K562 (cell line): Measurements from ENCODE around the gene OR2V2. TPM values are rescaled to one million over a fixed set of nuclear protein-coding genes. Genes with fewer than 3 reads are reported as not detected.

Experiments used
- CBX3 ChIP-seq, 2 experiments: IDR thresholded peaks; 1 replicate in 1 of 2; 2 replicates in 1 of 2; pipeline ENCODE4 v1.6.1; 2012; ENCODE audit warnings: inconsistent platforms in 2 of 2, low read length in 2 of 2, borderline replicate concordance in 1 of 2, control low read depth in 1 of 2
- CBX5 ChIP-seq: IDR thresholded peaks from 2 replicates; pipeline ENCODE4 v1.6.1; 2014; ENCODE audit warnings: low read depth, borderline replicate concordance
- HLTF ChIP-seq: fragments of 450-650 bp; IDR thresholded peaks from 2 replicates; pipeline ENCODE4 v1.6.1; 2016
- LEF1 ChIP-seq: fragments of 450-650 bp; IDR thresholded peaks from 2 replicates; pipeline ENCODE4 v1.6.1; 2016; ENCODE audit warnings: mild to moderate bottlenecking
- MAFF ChIP-seq: IDR thresholded peaks from 2 replicates; pipeline ENCODE4 v1.6.1; 2012; ENCODE audit warnings: low read length, improper control_type of control experiment
- MYBL2 ChIP-seq, 2 experiments: fragments of 450-650 bp in 1 of 2; sonication (generic) in 1 of 2; formaldehyde crosslinking in 1 of 2; IDR thresholded peaks; 2 replicates each; pipeline versions ENCODE4 v1.6.1 to v1.8.1; 2017 to 2022; ENCODE audit warnings: borderline replicate concordance in 1 of 2, inconsistent platforms in 1 of 2, low read depth in 1 of 2, mild to moderate bottlenecking in 1 of 2, missing genetic modification reagents in 1 of 2, moderate library complexity in 1 of 2
- NFIC ChIP-seq: fragments of 450-650 bp; IDR thresholded peaks from 2 replicates; pipeline ENCODE4 v1.6.1; 2017; ENCODE audit warnings: mild to moderate bottlenecking, inconsistent platforms
- ZBTB7A ChIP-seq: IDR thresholded peaks from 2 replicates; pipeline ENCODE4 v1.6.1; 2011; ENCODE audit warnings: low read depth, mild to moderate bottlenecking, low read length, moderate library complexity, borderline replicate concordance; ENCODE audit not compliant: control insufficient read depth
- ZBTB8A ChIP-seq: fragments of 450-650 bp; IDR thresholded peaks from 2 replicates; pipeline ENCODE4 v1.6.1; 2018; ENCODE audit warnings: mild to moderate bottlenecking, moderate library complexity; ENCODE audit not compliant: partially characterized antibody
- ZC3H8 ChIP-seq: fragments of 450-650 bp; IDR thresholded peaks from 2 replicates; pipeline ENCODE4 v1.6.1; 2017
- ZKSCAN1 ChIP-seq: fragments of 150-350 bp; IDR thresholded peaks from 2 replicates; pipeline ENCODE4 v1.6.1; 2016; ENCODE audit warnings: low read depth, low read length
- ZNF212 ChIP-seq: fragments of 450-650 bp; formaldehyde crosslinking; IDR thresholded peaks from 2 replicates; pipeline ENCODE4 v1.4.0; 2020; ENCODE audit warnings: mild to moderate bottlenecking
- ZNF445 ChIP-seq: fragments of 250-450 bp; sonication (Bioruptor Pico); IDR thresholded peaks from 2 replicates; pipeline ENCODE4 v1.4.0; 2020; ENCODE audit warnings: low read depth, mild to moderate bottlenecking, moderate library complexity
- polyA plus RNA-seq, 8 experiments: library from polyadenylated mRNA; depleted of rRNA in 4 of 8; stranded (reverse) in 5 of 8; unstranded in 3 of 8; fragments of >200 nt; fragmentation: Nextera tagmentation in 2 of 8; fragmentation: Illumina TruSeq in 1 of 8; extraction: Ambion mirVana in 2 of 8; extraction: Trizol in 1 of 8; gene quantifications; 2 replicates each; pipeline versions ENCODE4 v1.2.1 to v1.2.3, GENCODE V29; 2011 to 2014; ENCODE audit warnings: inconsistent platforms in 1 of 8, missing spikeins in 1 of 8
- total RNA-seq, 7 experiments: library from RNA; depleted of rRNA in 6 of 7; stranded (reverse); fragments of >200 nt in 6 of 7; fragmentation: Illumina TruSeq in 2 of 7; extraction: Trizol in 2 of 7; gene quantifications; 2 replicates each; pipeline versions ENCODE4 v1.2.1 to v1.2.3, GENCODE V29; 2011 to 2021; ENCODE audit warnings: low replicate concordance in 1 of 7
- TF ChIP-seq, protein P1 (sequence below): fragments of 250-450 bp; sonication (Bioruptor Pico); IDR thresholded peaks from 2 replicates; pipeline ENCODE4 v1.5.0; 2021; ENCODE audit warnings: mild to moderate bottlenecking, borderline replicate concordance
- TF ChIP-seq, protein P2 (sequence below), 2 experiments: fragments of 450-650 bp in 1 of 2; sonication (generic) in 1 of 2; formaldehyde crosslinking in 1 of 2; IDR thresholded peaks in 1 of 2; conservative IDR thresholded peaks in 1 of 2; 2 replicates each; pipeline versions ENCODE4 v1.6.1 to v1.8.1; 2016 to 2023; ENCODE audit warnings: mild to moderate bottlenecking in 2 of 2, moderate library complexity in 2 of 2, inconsistent platforms in 1 of 2, missing genetic modification reagents in 1 of 2
- TF ChIP-seq, protein P3 (sequence below): sonication (generic); formaldehyde crosslinking; IDR thresholded peaks from 2 replicates; pipeline ENCODE4 v1.8.0; 2022; ENCODE audit warnings: mild to moderate bottlenecking, low read depth, missing genetic modification reagents
- TF ChIP-seq, protein P4 (sequence below): sonication (generic); formaldehyde crosslinking; IDR thresholded peaks from 2 replicates; pipeline ENCODE4 v1.8.0; 2022; ENCODE audit warnings: missing genetic modification reagents, mild to moderate bottlenecking, borderline replicate concordance
- TF ChIP-seq, protein P5 (sequence below): fragments of 250-450 bp; sonication (Bioruptor Pico); IDR thresholded peaks from 2 replicates; pipeline ENCODE4 v1.8.0; 2021; ENCODE audit warnings: moderate library complexity, mild to moderate bottlenecking, inconsistent platforms

OR2V2 gene
- total and polyA plus RNA-seq, 9 of the 15 experiments (the other 6 are each of a cell fraction or from before 2014, with no cell fraction given), result 0.01 TPM; not detected in 8

DNA sequence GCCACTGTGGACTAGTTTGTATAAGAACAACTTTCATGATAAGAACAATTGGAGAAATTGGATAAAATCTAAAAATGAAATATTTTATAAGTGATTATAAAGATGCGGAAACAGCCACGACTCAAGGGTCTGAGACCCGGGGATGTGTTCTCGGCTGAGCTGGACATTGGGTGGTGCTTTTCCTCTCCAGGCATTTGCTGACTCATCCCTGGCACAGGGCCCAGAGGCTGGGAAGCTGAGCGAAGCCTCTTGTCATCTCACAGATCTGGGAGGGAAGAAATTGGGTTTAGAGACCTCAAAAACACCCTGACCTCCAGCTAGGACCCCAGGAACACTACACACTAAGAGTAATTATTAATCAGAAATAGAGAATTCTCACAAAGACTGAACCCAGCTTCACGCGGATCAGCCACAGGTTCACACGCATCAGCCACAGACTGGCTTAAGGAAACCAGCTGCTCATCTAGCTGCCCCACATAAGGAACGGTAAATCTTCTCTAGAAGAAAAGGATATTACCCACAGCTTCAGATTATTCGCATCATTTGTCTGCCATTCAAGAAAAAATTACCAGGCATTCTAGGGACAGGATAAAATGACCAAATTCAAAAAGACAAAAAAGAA is 13.7 kb upstream of the OR2V2 start (continued):
- TF ChIP-seq MYBL2 (IDR thresholded peaks at IDR 0.05; ENCODE audit: low read depth) (no peak), MYBL2 (CRISPR knock-in tag; IDR thresholded peaks at IDR 0.05; ENCODE audit: borderline replicate concordance) (no peak), NFIC (peak; percentile 99), LEF1 (0 out of 2 replicates have a peak, but pooled peaks have one; percentile 37), ZNF445 (no peak), ZNF212 (CRISPR knock-in tag) (no peak), MAFF (peak; percentile 97), ZC3H8 (no peak), CBX3 (IDR thresholded peaks at IDR 0.05; ENCODE audit: borderline replicate concordance in 1 of 2, low read length in 2 of 2) (peak in 1 of 2 experiments; percentile 90; a peak in 1 of 3 replicates), ZKSCAN1 (0 out of 2 replicates have a peak, but pooled peaks have one; percentile 15), HLTF (no peak), ZBTB8A (no peak), ZBTB7A (peak; percentile 70; the same call in 1 of the 2 replicates), CBX5 (peak; percentile 83; the same call in 1 of the 2 replicates)
- TF ChIP-seq, protein P1, sequence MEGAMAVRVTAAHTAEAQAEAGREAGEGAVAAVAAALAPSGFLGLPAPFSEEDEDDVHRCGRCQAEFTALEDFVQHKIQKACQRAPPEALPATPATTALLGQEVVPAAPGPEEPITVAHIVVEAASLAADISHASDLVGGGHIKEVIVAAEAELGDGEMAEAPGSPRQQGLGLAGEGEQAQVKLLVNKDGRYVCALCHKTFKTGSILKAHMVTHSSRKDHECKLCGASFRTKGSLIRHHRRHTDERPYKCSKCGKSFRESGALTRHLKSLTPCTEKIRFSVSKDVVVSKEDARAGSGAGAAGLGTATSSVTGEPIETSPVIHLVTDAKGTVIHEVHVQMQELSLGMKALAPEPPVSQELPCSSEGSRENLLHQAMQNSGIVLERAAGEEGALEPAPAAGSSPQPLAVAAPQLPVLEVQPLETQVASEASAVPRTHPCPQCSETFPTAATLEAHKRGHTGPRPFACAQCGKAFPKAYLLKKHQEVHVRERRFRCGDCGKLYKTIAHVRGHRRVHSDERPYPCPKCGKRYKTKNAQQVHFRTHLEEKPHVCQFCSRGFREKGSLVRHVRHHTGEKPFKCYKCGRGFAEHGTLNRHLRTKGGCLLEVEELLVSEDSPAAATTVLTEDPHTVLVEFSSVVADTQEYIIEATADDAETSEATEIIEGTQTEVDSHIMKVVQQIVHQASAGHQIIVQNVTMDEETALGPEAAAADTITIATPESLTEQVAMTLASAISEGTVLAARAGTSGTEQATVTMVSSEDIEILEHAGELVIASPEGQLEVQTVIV (CRISPR knock-in tag), result no peak
- TF ChIP-seq, protein P2, sequence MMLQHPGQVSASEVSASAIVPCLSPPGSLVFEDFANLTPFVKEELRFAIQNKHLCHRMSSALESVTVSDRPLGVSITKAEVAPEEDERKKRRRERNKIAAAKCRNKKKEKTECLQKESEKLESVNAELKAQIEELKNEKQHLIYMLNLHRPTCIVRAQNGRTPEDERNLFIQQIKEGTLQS (IDR thresholded peaks at IDR 0.05), result peak; percentile 82
- TF ChIP-seq, protein P2 (CRISPR knock-in tag; conservative IDR thresholded peaks at IDR 0.05), result 0 out of 2 replicates have a peak, but pooled peaks have one; percentile 29
- TF ChIP-seq, protein P3, sequence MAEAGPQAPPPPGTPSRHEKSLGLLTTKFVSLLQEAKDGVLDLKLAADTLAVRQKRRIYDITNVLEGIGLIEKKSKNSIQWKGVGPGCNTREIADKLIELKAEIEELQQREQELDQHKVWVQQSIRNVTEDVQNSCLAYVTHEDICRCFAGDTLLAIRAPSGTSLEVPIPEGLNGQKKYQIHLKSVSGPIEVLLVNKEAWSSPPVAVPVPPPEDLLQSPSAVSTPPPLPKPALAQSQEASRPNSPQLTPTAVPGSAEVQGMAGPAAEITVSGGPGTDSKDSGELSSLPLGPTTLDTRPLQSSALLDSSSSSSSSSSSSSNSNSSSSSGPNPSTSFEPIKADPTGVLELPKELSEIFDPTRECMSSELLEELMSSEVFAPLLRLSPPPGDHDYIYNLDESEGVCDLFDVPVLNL (CRISPR knock-in tag), result no peak
- TF ChIP-seq, protein P4, sequence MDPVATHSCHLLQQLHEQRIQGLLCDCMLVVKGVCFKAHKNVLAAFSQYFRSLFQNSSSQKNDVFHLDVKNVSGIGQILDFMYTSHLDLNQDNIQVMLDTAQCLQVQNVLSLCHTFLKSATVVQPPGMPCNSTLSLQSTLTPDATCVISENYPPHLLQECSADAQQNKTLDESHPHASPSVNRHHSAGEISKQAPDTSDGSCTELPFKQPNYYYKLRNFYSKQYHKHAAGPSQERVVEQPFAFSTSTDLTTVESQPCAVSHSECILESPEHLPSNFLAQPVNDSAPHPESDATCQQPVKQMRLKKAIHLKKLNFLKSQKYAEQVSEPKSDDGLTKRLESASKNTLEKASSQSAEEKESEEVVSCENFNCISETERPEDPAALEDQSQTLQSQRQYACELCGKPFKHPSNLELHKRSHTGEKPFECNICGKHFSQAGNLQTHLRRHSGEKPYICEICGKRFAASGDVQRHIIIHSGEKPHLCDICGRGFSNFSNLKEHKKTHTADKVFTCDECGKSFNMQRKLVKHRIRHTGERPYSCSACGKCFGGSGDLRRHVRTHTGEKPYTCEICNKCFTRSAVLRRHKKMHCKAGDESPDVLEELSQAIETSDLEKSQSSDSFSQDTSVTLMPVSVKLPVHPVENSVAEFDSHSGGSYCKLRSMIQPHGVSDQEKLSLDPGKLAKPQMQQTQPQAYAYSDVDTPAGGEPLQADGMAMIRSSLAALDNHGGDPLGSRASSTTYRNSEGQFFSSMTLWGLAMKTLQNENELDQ (CRISPR knock-in tag), result 0 out of 2 replicates have a peak, but pooled peaks have one; percentile 21
- TF ChIP-seq, protein P5, sequence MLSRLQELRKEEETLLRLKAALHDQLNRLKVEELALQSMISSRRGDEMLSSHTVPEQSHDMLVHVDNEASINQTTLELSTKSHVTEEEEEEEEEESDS (CRISPR knock-in tag), result no peak
